Measurements from ENCODE around the gene INPP5E.

- TF ChIP-seq POLR2AphosphoS5 (IDR thresholded peaks at IDR 0.05; ENCODE audit: low read length) (no peak), CTCF (IDR thresholded peaks at IDR 0.05 in 2 of 3, conservative IDR thresholded peaks at IDR 0.05 in 1 of 3; ENCODE audit: control insufficient read depth in 2 of 3, extremely low read depth in 1 of 3, insufficient read depth in 1 of 3, low read depth in 3 of 3, low read length in 3 of 3) (no peak), STAT3 (IDR thresholded peaks at IDR 0.05; ENCODE audit: low read depth, low read length) (no peak), CHD4 (IDR thresholded peaks at IDR 0.05) (no peak), EZH2 (IDR thresholded peaks at IDR 0.05; ENCODE audit: borderline replicate concordance, control insufficient read depth, low read depth, low read length) (no peak), RFX5 (IDR thresholded peaks at IDR 0.05; ENCODE audit: low read depth, low read length) (no peak), NBN (IDR thresholded peaks at IDR 0.05) (no peak), POLR2A (IDR thresholded peaks at IDR 0.05; ENCODE audit: low read depth, low read length) (no peak), ZBTB33 (IDR thresholded peaks at IDR 0.05) (no peak), USF2 (IDR thresholded peaks at IDR 0.05; ENCODE audit: borderline replicate concordance, low read depth, low read length) (no peak), MEF2A (IDR thresholded peaks at IDR 0.05; ENCODE audit: insufficient read depth, low read depth, low read length) (no peak)
Measured at GRCh38 chr9:136445799-136446198, 6.2 kb upstream of the INPP5E start.

Measured in GM12878 (cell line).